AG04449 (cell line): ENCODE results near the gene SMU1.
A peak's percentile ranks its signal among the peaks of the same experiment; 100 is the strongest.

Experiments used
- CTCF ChIA-PET: fragments of 350-600 bp; formaldehyde crosslinking; extraction: SDS; loops from one replicate; lab custom pipeline; 2021; ENCODE audit warnings: antibody characterized with exemption; lab: Yijun Ruan, JAX
- POLR2A ChIA-PET: fragments of 400-600, 350-600 bp; formaldehyde crosslinking; extraction: SDS; loops from one replicate; lab custom pipeline; 2020; ENCODE audit warnings: antibody characterized with exemption, inconsistent platforms; lab: Yijun Ruan, JAX
- DNase-seq: peaks from one replicate; pipeline ENCODE4 v3.0.0-alpha.2; 2010; ENCODE audit warnings: low read depth, low spot score
- H3K4me3 ChIP-seq: 2 replicates; pipeline ENCODE4 v1.5.1; 2011; ENCODE audit warnings: low read depth, mild to moderate bottlenecking, control low read depth, low read length
- CTCF ChIP-seq: IDR thresholded peaks from one replicate; pipeline ENCODE4 v1.5.1; 2011; ENCODE audit warnings: mild to moderate bottlenecking, moderate library complexity, low read length, control low read depth, inconsistent platforms; ENCODE audit not compliant: insufficient read depth; ENCODE audit errors: missing control alignments

SMU1 gene

DNA sequence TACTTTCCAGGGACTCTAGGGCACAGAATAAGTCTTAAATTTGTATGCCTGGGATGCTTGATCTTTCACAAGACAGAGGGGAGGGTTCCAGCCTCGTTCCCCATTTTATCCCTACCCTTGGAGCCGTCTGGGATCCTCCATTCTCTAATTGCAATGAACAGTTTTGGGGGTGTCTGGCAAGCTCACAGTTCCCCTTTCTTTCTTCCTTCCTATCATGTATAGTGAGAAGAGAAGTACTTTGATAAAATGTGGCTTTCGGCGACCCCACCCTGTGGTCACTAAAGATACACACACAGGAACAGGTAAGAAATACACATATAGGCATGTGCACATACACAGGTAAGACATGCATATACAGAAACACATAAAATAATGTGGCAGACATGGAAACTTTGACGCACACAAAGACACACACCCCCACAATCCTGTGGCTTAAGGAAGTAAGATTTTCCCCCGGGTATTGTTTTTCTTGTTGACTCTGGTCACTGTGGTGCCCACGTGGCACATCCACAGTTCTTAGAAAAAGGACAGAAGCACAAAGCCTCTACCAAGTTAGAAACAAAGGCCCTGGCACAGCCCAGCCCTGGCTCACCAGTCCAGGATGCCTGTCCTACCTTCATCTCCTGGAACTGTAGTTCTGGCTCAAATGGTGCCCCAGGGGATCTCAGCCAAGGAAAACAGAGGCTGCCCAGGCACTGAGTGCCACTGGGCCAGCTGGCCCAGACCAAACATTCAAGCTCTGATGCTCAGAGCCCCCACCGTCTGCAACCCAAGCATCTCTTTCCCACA is 6.3 kb upstream of the SMU1 start:
- no peak for DNase-seq
- no peak for TF ChIP-seq CTCF
- no peak overlapping the region for H3K4me3 ChIP-seq
- POLR2A ChIA-PET = no interaction called here
- CTCF ChIA-PET = interaction anchor here (0.7 to 1.6 kb wide), 2 partner anchors 141 to 144 kb away, joined by 3 to 25 read pairs; no protein-coding TSS in a partner anchor

- POLR2A ChIA-PET = no interaction called here
- CTCF ChIA-PET = interaction anchor here (0.7 to 1.6 kb wide), 2 partner anchors 142 to 144 kb away, joined by 3 to 25 read pairs; no protein-coding TSS in a partner anchor
These were observed 5.7 kb upstream of the SMU1 start for GRCh38 chr9:33082128-33082527.

DNA sequence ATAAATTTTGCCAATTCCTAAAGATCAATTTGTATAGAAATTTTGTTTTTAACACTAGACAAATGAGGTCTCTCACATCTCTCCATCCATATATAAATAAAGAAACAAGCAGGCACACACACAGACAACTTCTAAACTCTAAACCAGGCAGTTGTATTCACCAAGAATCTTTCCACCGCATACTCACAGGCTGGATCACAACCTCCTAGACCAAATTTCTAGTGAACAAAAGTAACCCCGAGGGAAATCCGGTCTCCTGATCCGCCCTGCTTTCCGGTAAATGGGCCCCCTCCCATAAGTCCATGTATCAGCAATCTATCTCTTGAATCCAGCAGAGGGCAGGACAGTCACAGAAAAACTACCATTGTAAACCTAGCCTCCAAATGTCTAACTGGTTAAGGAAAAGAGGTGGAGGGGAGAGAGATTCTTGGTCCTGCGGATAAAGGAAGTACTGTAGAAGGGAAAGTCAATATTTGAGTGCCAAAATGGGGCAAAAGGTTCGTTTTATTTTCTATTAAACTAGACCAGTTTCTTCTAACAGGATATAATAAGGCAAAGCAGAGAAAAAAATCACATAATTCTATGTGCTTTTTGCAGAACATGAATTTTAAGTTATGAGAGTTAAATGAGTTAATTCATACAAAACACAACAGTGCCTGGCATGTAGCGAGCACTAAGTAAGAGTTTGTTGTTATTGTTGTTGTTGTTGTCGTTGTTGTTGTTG is 4.8 kb upstream of the SMU1 start:
- POLR2A ChIA-PET = no interaction called here
- peak overlapping the region; percentile 28 for H3K4me3 ChIP-seq
- DNase-seq = peak; percentile 36
- TF ChIP-seq CTCF = peak; percentile 59
- CTCF ChIA-PET = interaction anchor here (0.6 to 6.8 kb wide), 12 partner anchors 14 to 156 kb away, joined by 3 to 149 read pairs (median 6); partner anchors contain the start of gene B4GALT1

More at GRCh38 chr9:33082128-33082527, 5.7 kb upstream of the SMU1 start:
- no peak overlapping the region for H3K4me3 ChIP-seq
- DNase-seq = no peak
- TF ChIP-seq CTCF = no peak

DNA sequence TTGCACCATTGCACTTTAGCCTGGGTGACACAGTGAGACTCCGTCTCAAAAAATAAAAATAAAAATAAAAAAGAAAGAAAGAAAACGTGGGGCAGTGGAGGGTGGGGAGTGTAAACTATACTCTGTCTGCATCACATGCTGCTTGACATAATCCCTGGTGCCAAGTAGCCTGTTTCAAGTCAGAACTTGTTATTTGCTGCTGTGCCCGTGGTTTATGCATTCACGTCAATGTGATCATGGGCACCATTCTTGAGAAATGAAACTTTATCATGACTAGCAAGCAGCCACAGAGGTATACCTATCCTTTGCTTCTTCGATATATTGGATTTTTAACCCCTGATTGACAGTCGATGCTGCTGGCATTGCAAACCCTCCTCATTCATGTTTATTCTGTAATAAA is 4.1 kb upstream of the SMU1 start:
- DNase-seq = no peak
- ChIA-PET POLR2A (no interaction called here), CTCF (interaction anchor here (0.6 to 6.8 kb wide), 14 partner anchors 13 to 176 kb away, joined by 3 to 149 read pairs (median 5); partner anchors contain the start of gene B4GALT1)
- no peak for TF ChIP-seq CTCF
- H3K4me3 ChIP-seq = no peak overlapping the region

DNA sequence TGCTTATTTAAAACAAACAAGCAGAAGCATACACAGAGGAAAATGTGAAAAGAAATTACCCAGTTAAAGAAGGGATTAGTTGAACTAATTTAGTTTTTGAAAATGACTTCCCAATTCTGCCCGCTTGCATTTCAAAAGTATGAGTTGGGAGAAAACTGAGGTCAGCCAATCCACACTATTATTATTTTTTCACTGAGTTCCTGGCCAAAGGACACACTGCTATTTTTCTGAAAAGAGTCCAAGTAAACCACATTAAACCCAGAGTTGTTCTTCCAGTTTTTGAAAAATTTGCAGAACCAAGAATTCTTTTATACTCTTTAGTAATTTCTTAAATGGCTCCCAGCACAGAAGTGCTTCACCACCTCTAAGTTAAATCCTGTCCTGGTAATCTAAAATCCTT is 7.5 kb downstream of the SMU1 start:
- ChIA-PET POLR2A (no interaction called here), CTCF (interaction anchor here (1.4 kb wide), 1 partner anchor 8 kb away, joined by 5 read pairs; no protein-coding TSS in a partner anchor)
- TF ChIP-seq CTCF = no peak
- no peak overlapping the region for H3K4me3 ChIP-seq
- DNase-seq = no peak
